Activated T-cell treated with anti-CD3 and anti-CD28 coated beads, Interleukin-2, amount 50 U/mL, for 24 hours (primary cell): ENCODE measurements around the gene ABCC3.
"Not testable (repeated sequence)": the region's sequence is repeated elsewhere in the genome, so short reads cannot be mapped to it uniquely, and the experiment has no call there.

Experiments
- DNase-seq: peaks from one replicate; pipeline ENCODE4 v3.0.0-alpha.2; 2020
- H3K27ac Mint-ChIP-seq: 2 replicates; pipeline ENCODE4 v1.8.0; 2020; ENCODE audit warnings: mild to moderate bottlenecking, mixed read lengths
- H3K27me3 Mint-ChIP-seq: 2 replicates; pipeline ENCODE4 v1.8.0; 2020; ENCODE audit warnings: mixed read lengths
- H3K36me3 Mint-ChIP-seq: 2 replicates; pipeline ENCODE4 v1.8.0; 2020; ENCODE audit warnings: low read depth, mixed read lengths
- H3K4me1 Mint-ChIP-seq: 2 replicates; pipeline ENCODE4 v1.8.0; 2020; ENCODE audit warnings: low read depth, mixed read lengths
- H3K4me3 Mint-ChIP-seq: 2 replicates; pipeline ENCODE4 v1.8.0; 2020; ENCODE audit warnings: mild to moderate bottlenecking, moderate library complexity, mixed read lengths
- H3K9me3 Mint-ChIP-seq: 2 replicates; pipeline ENCODE4 v1.8.0; 2020; ENCODE audit warnings: mixed read lengths

ABCC3 gene

DNA sequence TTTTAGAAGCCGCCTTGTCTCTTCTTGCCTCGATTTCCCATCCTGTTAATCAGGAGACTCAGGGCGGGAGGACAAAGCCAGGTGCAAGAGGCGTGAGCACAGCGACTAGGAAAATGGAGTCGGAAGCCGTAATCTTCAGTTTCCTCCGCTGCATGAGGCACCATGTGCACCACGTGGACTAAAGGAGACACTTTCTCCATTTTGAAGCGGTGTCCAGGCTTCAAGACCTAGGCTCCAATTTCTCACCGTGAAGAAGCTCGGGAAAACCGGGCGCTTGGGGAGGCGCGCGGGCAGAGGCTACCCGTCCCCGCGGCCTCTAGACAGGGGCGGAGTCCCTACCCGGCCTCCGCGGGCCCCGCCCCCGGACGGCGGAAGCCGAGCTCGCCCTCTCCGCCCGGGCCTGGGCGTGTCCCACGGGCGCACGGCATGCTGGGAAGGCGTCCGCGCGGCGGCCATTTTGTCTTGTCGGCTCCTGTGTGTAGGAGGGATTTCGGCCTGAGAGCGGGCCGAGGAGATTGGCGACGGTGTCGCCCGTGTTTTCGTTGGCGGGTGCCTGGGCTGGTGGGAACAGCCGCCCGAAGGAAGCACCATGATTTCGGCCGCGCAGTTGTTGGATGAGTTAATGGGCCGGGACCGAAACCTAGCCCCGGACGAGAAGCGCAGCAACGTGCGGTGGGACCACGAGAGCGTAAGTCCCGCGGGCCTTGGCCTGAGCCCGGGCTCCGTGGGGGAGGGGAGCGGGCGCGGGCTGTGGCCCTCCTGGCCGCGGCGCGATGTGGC is 84.7 kb downstream of the ABCC3 start, which contains the start of gene LUC7L3:
TSS of gene LUC7L3 (plus strand) at position 460 of the 780 bp plus-strand sequence. CDS start at position 590, 130 bp downstream.
- peak; percentile 97 for DNase-seq
- no peaks in the 10 kb centered on the region for H3K27me3 Mint-ChIP-seq
- H3K9me3 Mint-ChIP-seq: no peaks in the 10 kb centered on the region
- peak within 1 kb of the TSS; percentile 99 for H3K4me3 Mint-ChIP-seq
- H3K27ac Mint-ChIP-seq: peak within 1 kb of the TSS; percentile 100
- peaks cover 44% of the 10 kb centered on the region for H3K36me3 Mint-ChIP-seq
- peaks cover 31% of the 10 kb centered on the region for H3K4me1 Mint-ChIP-seq

- H3K27me3 Mint-ChIP-seq: no peaks in the 10 kb centered on the region
- H3K27ac Mint-ChIP-seq: peak overlapping the region; percentile 100
- peak overlapping the region; percentile 99 for H3K4me3 Mint-ChIP-seq
- peaks cover 37% of the 10 kb centered on the region for H3K4me1 Mint-ChIP-seq
- DNase-seq: no peak
- H3K9me3 Mint-ChIP-seq: no peaks in the 10 kb centered on the region
- peaks cover 50% of the 10 kb centered on the region for H3K36me3 Mint-ChIP-seq
Measured at GRCh38 chr17:50719924-50720794, 85.5 kb downstream of the ABCC3 start.

GRCh38 chr17:50721194-50722010 is 86.7 kb downstream of the ABCC3 start:
- Mint-ChIP-seq H3K27ac (peak overlapping the region; percentile 100), H3K27me3 (no peaks in the 10 kb centered on the region), H3K4me3 (peak overlapping the region; percentile 99), H3K4me1 (peaks cover 43% of the 10 kb centered on the region), H3K36me3 (peaks cover 57% of the 10 kb centered on the region), H3K9me3 (no peaks in the 10 kb centered on the region)
- DNase-seq: no peak

- H3K27ac Mint-ChIP-seq: peak overlapping the region; percentile 48
- peaks cover 65% of the 10 kb centered on the region for H3K36me3 Mint-ChIP-seq
- no peak for DNase-seq
- no peaks in the 10 kb centered on the region for H3K27me3 Mint-ChIP-seq
- H3K9me3 Mint-ChIP-seq: no peaks in the 10 kb centered on the region
- peaks cover 53% of the 10 kb centered on the region for H3K4me1 Mint-ChIP-seq
- peak overlapping the region; percentile 99 for H3K4me3 Mint-ChIP-seq
Measured at GRCh38 chr17:50722746-50723145, 88.1 kb downstream of the ABCC3 start.

DNA sequence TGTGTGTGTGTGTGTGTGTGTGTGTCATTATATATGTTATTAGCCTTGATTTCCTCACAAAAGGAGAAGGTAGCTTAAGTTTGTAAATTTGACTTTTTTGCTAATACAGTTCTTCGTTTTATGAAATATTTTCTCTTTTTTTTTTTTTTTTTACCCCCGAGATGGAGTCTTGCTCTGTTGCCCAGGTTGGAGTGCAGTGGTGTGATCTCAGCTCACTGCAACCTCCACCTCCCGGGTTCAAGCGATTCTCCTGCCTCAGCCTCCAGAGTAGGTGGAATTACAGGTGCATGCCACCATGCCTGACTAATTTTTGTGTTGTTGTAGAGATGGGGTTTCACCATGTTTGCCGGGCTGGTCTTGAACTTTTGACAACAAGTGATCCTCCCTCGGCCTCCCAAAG is 89.9 kb downstream of the ABCC3 start:
- not testable (repeated sequence) for H3K27ac Mint-ChIP-seq, DNase-seq, H3K27me3 Mint-ChIP-seq, H3K9me3 Mint-ChIP-seq
- Mint-ChIP-seq H3K4me3 (peak overlapping the region; percentile 15), H3K36me3 (peaks cover 68% of the 10 kb centered on the region), H3K4me1 (peaks cover 66% of the 10 kb centered on the region)

DNA sequence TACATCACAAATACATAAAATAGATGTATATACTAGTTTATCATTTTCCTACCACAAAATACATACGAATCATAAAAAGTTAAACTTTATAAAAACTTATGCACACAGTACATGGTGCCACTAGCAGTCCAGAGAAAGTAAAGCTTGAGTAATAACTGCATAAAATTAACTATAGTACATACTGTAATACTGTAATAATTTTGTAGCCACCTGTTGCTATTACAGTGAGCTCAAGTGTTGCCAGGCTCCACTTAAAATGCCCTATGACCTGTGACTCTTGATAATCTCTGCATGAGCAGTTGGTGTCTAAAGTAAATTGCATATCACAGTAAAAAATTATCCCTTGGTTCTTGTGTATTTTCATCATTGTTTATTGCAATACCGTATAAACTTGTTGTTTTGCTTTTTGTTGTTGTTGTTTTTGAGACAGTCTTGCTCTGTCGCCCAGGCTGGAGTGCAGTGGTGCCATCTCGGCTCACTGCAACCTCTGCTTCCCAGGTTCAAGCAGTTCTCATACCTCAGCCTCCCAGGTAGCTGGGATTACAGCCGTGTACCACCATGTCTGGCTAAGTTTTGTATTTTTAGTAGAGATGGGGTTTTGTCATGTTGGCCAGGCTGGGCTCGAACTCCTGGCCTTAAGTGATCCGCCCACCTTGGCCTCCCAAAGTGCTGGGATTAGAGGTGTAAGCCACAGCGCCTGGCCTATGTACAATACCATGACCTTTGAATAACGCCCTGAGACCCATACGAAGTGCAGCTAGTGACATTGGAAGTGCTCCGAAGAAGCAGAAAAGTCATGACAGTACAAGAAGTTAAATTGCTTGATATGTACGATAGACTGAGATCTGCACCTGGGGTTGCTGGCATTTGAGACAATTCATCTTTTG is 91.3 kb downstream of the ABCC3 start:
- Mint-ChIP-seq H3K36me3 (peaks cover 57% of the 10 kb centered on the region), H3K4me1 (peaks cover 76% of the 10 kb centered on the region), H3K4me3 (no peak overlapping the region), H3K27me3 (no peaks in the 10 kb centered on the region), H3K9me3 (no peaks in the 10 kb centered on the region), H3K27ac (peak overlapping the region; percentile 73)
- DNase-seq: no peak

DNA sequence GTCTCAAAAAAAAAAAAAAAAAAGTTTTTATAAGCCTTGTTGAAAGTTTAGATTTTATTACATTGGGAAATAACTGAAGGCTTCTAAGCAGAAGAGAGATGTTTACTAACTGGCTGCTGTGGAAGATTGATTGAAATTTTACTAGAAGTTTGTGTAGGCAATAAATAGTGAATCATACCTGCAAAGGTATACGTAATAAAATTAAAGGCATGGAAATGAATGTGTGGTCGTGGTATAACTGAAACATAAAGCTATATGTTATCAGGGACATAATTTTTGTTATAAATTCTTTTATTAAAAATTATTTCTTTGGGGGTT is 93.4 kb downstream of the ABCC3 start:
- peak overlapping the region; percentile 88 for H3K27ac Mint-ChIP-seq
- peaks cover 53% of the 10 kb centered on the region for H3K36me3 Mint-ChIP-seq
- no peaks in the 10 kb centered on the region for H3K9me3 Mint-ChIP-seq
- H3K27me3 Mint-ChIP-seq: no peaks in the 10 kb centered on the region
- DNase-seq: no peak
- no peak overlapping the region for H3K4me3 Mint-ChIP-seq
- peaks cover 76% of the 10 kb centered on the region for H3K4me1 Mint-ChIP-seq

DNA sequence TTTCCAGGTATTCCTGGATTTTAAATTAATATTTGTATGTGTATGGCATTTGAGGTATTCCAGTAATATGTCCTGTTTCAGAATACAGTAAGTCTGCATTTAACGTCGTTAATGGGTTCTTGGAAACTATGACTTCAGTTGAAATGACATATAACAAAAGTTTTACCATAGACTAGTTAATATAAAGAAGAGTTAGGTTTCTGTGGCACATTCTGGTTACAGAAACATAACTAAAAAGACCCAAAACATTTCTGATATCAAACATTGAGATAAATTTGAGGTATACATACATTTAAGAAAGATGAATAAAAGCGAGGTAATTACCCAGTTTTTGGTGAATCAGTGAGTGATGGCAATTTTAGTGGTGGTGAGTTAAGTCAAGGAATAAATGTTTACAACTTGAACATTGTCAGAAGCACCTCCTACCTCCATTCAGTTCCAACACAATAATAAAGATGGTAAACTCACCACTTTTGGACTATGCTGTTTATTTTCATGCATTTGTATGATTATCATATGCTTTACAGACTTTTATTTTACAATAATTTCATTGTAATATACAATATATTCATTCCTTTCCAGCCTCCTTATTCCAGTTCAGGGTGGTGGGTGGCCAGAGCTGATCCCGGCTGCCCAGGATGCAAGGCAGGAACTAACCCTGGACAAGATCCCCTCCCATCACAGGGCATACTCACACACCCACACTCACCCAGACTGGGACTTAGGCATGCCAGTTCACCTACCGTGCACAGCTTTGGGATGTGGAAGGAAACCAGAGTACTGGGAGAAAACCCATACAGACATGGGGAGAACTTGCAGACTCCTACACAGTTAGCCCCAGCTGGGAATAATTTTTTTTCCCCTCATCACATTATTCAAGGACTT is 94.4 kb downstream of the ABCC3 start:
- no peaks in the 10 kb centered on the region for H3K27me3 Mint-ChIP-seq
- H3K4me1 Mint-ChIP-seq: peaks cover 69% of the 10 kb centered on the region
- DNase-seq: no peak
- H3K27ac Mint-ChIP-seq: peak overlapping the region; percentile 88
- H3K4me3 Mint-ChIP-seq: peak overlapping the region; percentile 41
- no peaks in the 10 kb centered on the region for H3K9me3 Mint-ChIP-seq
- H3K36me3 Mint-ChIP-seq: peaks cover 49% of the 10 kb centered on the region

GRCh38 chr17:50731575-50732460 is 97.1 kb downstream of the ABCC3 start:
- peaks cover 53% of the 10 kb centered on the region for H3K36me3 Mint-ChIP-seq
- H3K4me3 Mint-ChIP-seq: no peak overlapping the region
- no peak for DNase-seq
- peak overlapping the region; percentile 63 for H3K27ac Mint-ChIP-seq
- no peaks in the 10 kb centered on the region for H3K9me3 Mint-ChIP-seq
- H3K4me1 Mint-ChIP-seq: peaks cover 72% of the 10 kb centered on the region
- no peaks in the 10 kb centered on the region for H3K27me3 Mint-ChIP-seq

DNA sequence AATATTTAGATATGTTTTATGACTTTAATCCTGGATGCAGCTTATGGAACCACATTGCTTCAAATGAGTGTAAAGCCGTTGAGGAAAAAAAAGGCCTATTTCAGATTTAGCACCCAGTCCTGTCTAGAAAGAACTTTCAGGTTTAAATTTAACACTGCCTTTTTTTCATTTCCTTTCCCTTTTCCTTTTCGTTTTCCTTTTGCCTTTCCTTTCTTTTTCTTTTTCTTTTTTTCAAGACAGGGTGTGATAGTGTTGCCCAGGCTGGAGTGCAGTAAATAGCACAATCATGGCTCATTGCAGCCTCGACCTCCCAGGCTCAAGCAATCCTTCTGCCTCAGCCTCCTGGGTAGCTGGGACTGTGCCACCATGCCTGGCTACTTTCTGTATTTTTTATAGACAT is 100.6 kb downstream of the ABCC3 start:
- Mint-ChIP-seq H3K9me3 (no peaks in the 10 kb centered on the region), H3K27ac (peak overlapping the region; percentile 87), H3K27me3 (no peaks in the 10 kb centered on the region), H3K36me3 (peaks cover 73% of the 10 kb centered on the region), H3K4me3 (no peak overlapping the region), H3K4me1 (peaks cover 73% of the 10 kb centered on the region)
- no peak for DNase-seq

GRCh38 chr17:50737118-50737698 is 102.5 kb downstream of the ABCC3 start:
- Mint-ChIP-seq H3K27ac (peak overlapping the region; percentile 30), H3K9me3 (no peaks in the 10 kb centered on the region), H3K4me1 (peaks cover 56% of the 10 kb centered on the region), H3K36me3 (peaks cover 82% of the 10 kb centered on the region), H3K27me3 (no peaks in the 10 kb centered on the region), H3K4me3 (no peak overlapping the region)
- no peak for DNase-seq

DNA sequence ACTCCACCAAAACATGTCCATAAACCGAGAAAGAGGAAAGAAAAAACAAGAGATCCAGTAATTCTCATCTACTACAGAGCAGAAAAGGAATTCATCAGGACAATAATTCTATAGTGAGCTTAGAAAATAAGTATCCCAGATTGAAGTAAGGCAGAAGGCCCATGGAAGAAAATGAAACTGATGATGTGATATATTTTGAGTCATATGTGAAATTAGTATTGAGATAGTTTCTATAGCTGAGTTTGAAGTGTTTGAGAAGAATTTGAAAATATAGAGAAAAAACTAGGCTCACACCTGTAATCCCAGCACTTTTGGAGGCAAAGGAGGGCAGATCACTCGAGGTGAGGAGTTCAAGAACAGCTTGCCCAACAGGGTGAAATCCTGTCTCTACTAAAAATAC is 104.4 kb downstream of the ABCC3 start:
- H3K9me3 Mint-ChIP-seq: no peaks in the 10 kb centered on the region
- H3K27me3 Mint-ChIP-seq: no peaks in the 10 kb centered on the region
- H3K27ac Mint-ChIP-seq: peak overlapping the region; percentile 68
- DNase-seq: no peak
- no peak overlapping the region for H3K4me3 Mint-ChIP-seq
- H3K4me1 Mint-ChIP-seq: peaks cover 48% of the 10 kb centered on the region
- peaks cover 92% of the 10 kb centered on the region for H3K36me3 Mint-ChIP-seq
